ENCODE measurements around the gene ZNF318. TPM values are rescaled to one million over a fixed set of nuclear protein-coding genes. Genes with fewer than 3 reads are reported as not detected.
"Not testable (repeated sequence)": the region's sequence is repeated elsewhere in the genome, so short reads cannot be mapped to it uniquely, and the experiment has no call there.

The ZNF318 gene
- polyA plus RNA-seq, 4 donors, result 27.1 to 32.3 (median 28.4) TPM

- DNase-seq (ENCODE audit: low read depth in 4 of 4, low spot score in 3 of 4), result not testable (repeated sequence)
Measured at GRCh38 chr6:43303006-43303405, 66.4 kb downstream of the ZNF318 start.

GRCh38 chr6:43302126-43302525, 67.3 kb downstream of the ZNF318 start:
- DNase-seq (ENCODE audit: low read depth in 4 of 4, low spot score in 3 of 4), result no peak

GRCh38 chr6:43301081-43301870, 68.2 kb downstream of the ZNF318 start:
- no peak for DNase-seq (ENCODE audit: low read depth in 4 of 4, low spot score in 3 of 4)

- DNase-seq (ENCODE audit: low read depth in 4 of 4, low spot score in 3 of 4), result no peak
Measured at GRCh38 chr6:43299338-43300293, 69.8 kb downstream of the ZNF318 start.

GRCh38 chr6:43298565-43299337, 70.7 kb downstream of the ZNF318 start:
- no peak for DNase-seq (ENCODE audit: low read depth in 4 of 4, low spot score in 3 of 4)

GRCh38 chr6:43297644-43298564, 71.5 kb downstream of the ZNF318 start, which contains the start of gene SLC22A7:
Gene SLC22A7, plus strand, starts transcription at chr6:43298260. Its CDS starts 99 bp downstream, at chr6:43298359.
- no peak for DNase-seq (ENCODE audit: low read depth in 4 of 4, low spot score in 3 of 4)

GRCh38 chr6:43296780-43297497, 72.5 kb downstream of the ZNF318 start:
- no peak for DNase-seq (ENCODE audit: low read depth in 4 of 4, low spot score in 3 of 4)

GRCh38 chr6:43295456-43295855, 74.0 kb downstream of the ZNF318 start:
- DNase-seq (ENCODE audit: low read depth in 4 of 4, low spot score in 3 of 4), result no peak

GRCh38 chr6:43294536-43294935, 74.9 kb downstream of the ZNF318 start:
- no peak for DNase-seq (ENCODE audit: low read depth in 4 of 4, low spot score in 3 of 4)

- no peak for DNase-seq (ENCODE audit: low read depth in 4 of 4, low spot score in 3 of 4)
Measured at GRCh38 chr6:43293698-43294097, 75.7 kb downstream of the ZNF318 start.

- no peak for DNase-seq (ENCODE audit: low read depth in 4 of 4, low spot score in 3 of 4)
Measured at GRCh38 chr6:43292763-43293318, 76.6 kb downstream of the ZNF318 start.

- no peak for DNase-seq (ENCODE audit: low read depth in 4 of 4, low spot score in 3 of 4)
Measured at GRCh38 chr6:43292341-43292740, 77.1 kb downstream of the ZNF318 start.

- DNase-seq (ENCODE audit: low read depth in 4 of 4, low spot score in 3 of 4), result no peak
Measured at GRCh38 chr6:43291708-43292107, 77.7 kb downstream of the ZNF318 start.

GRCh38 chr6:43290905-43291355, 78.5 kb downstream of the ZNF318 start:
- no peak for DNase-seq (ENCODE audit: low read depth in 4 of 4, low spot score in 3 of 4)

GRCh38 chr6:43290339-43290904, 79.0 kb downstream of the ZNF318 start:
- no peak for DNase-seq (ENCODE audit: low read depth in 4 of 4, low spot score in 3 of 4)

GRCh38 chr6:43287717-43288679, 81.4 kb downstream of the ZNF318 start:
- DNase-seq (ENCODE audit: low read depth in 4 of 4, low spot score in 3 of 4), result no peak

All from left renal pelvis (tissue), 4 donors.